Common myeloid progenitor, CD34-positive (primary cell): Measurements from ENCODE around the gene MVB12A.

Source experiments
- CTCF ChIA-PET: fragments of 350-600 bp; sonication (Branson Sonifier 250); formaldehyde crosslinking; loops from one replicate; lab custom pipeline; 2021; ENCODE audit warnings: antibody characterized with exemption; lab: Charles Lee
- POLR2A ChIA-PET: fragments of 350-600 bp; sonication (Branson Sonifier 250); formaldehyde crosslinking; loops from one replicate; lab custom pipeline; 2021; ENCODE audit warnings: antibody characterized with exemption; lab: Charles Lee
- DNase-seq, 3 donors: peaks; one replicate each; pipeline versions ENCODE4 v3.0.0 to v3.0.0-alpha.2; 2013
- H3K27ac ChIP-seq, 2 experiments: 1 replicate in 1 of 2; 2 replicates in 1 of 2; pipeline ENCODE4 v1.7.0; 2013; ENCODE audit warnings: inconsistent platforms in 2 of 2, low read length in 2 of 2, mild to moderate bottlenecking in 2 of 2, low read depth in 1 of 2, moderate library complexity in 1 of 2; ENCODE audit not compliant: severe bottlenecking in 2 of 2, insufficient read depth in 1 of 2, poor library complexity in 1 of 2
- H3K27me3 ChIP-seq, 5 experiments: replicated peaks in 2 of 5; 1 replicate in 3 of 5; 2 replicates in 2 of 5; pipeline versions ENCODE4 v1.6.1 to v1.7.0; 2013; ENCODE audit warnings: low read length in 4 of 5, mild to moderate bottlenecking in 2 of 5, moderate library complexity in 2 of 5, inconsistent platforms in 1 of 5; ENCODE audit not compliant: insufficient read depth in 5 of 5, control insufficient read depth in 4 of 5
- H3K36me3 ChIP-seq, 4 experiments: 1 replicate in 2 of 4; 2 replicates in 2 of 4; pipeline versions ENCODE4 v1.6.1 to v1.7.0; 2013; ENCODE audit warnings: low read length in 3 of 4, control low read depth in 1 of 4, mild to moderate bottlenecking in 1 of 4; ENCODE audit not compliant: control insufficient read depth in 4 of 4, insufficient read depth in 4 of 4
- H3K4me1 ChIP-seq, 4 experiments: 1 replicate in 3 of 4; 2 replicates in 1 of 4; pipeline versions ENCODE4 v1.6.1 to v1.7.1; 2013; ENCODE audit warnings: low read length in 3 of 4, mild to moderate bottlenecking in 3 of 4, control low read depth in 1 of 4, inconsistent platforms in 1 of 4, moderate library complexity in 1 of 4; ENCODE audit not compliant: control insufficient read depth in 4 of 4, insufficient read depth in 4 of 4; ENCODE audit errors: control extremely low read depth in 1 of 4
- H3K4me3 ChIP-seq, 7 experiments: 1 replicate in 4 of 7; 2 replicates in 3 of 7; pipeline versions ENCODE4 v1.5.1 to v1.7.0; 2013; ENCODE audit warnings: mild to moderate bottlenecking in 7 of 7, low read length in 6 of 7, moderate library complexity in 6 of 7, inconsistent platforms in 2 of 7, low read depth in 2 of 7, control low read depth in 1 of 7; ENCODE audit not compliant: insufficient read depth in 4 of 7, control insufficient read depth in 1 of 7; ENCODE audit errors: extremely low read depth in 1 of 7
- H3K9me3 ChIP-seq, 5 experiments: 1 replicate in 4 of 5; 2 replicates in 1 of 5; pipeline versions ENCODE4 v1.6.1 to v1.7.1; 2013; ENCODE audit warnings: low read length in 4 of 5, mild to moderate bottlenecking in 2 of 5, inconsistent platforms in 1 of 5, low read depth in 1 of 5, moderate library complexity in 1 of 5; ENCODE audit not compliant: control insufficient read depth in 4 of 5, insufficient read depth in 2 of 5; ENCODE audit errors: control extremely low read depth in 1 of 5
- WGBS: methylation state at CpG from one replicate; pipeline ENCODE4 v1.1.5; 2013; ENCODE audit not compliant: insufficient coverage; 5-methylcytosine and 5-hydroxymethylcytosine counted together

MVB12A gene

GRCh38 chr19:17469481-17470067, 49.7 kb downstream of the MVB12A start:
- Histone ChIP-seq H3K4me3 (peak overlapping the region; percentile 67 to 86 (median 77)), H3K4me1 (peaks cover 0 to 50% (median 33%) of the 10 kb centered on the region in 4 experiments), H3K27ac (peak overlapping the region in 1 of 2 experiments; percentile 68), H3K27me3 (no peaks in the 10 kb centered on the region), H3K9me3 (no peaks in the 10 kb centered on the region), H3K36me3 (no peaks in the 10 kb centered on the region)
- WGBS = 0% methylated on average over 10 of the region's 31 CpGs
- peak; percentile 94 to 97 (median 97) for DNase-seq
- ChIA-PET POLR2A (interaction anchor here (0.6 kb wide), 1 partner anchor 73 kb away, joined by 3 read pairs; no protein-coding TSS in a partner anchor), CTCF (interaction anchor here (1.0 to 5.5 kb wide), 3 partner anchors 15 to 27 kb away, joined by 3 to 27 read pairs (median 5); no protein-coding TSS in a partner anchor)

GRCh38 chr19:17470068-17470841, 50.4 kb downstream of the MVB12A start, which contains the start of gene SLC27A1:
TSS of gene SLC27A1 (plus strand) at chr19:17470524. CDS start at chr19:17470541, 17 bp downstream.
- Histone ChIP-seq H3K27me3 (no peaks in the 10 kb centered on the region), H3K27ac (peak within 1 kb of the TSS in 1 of 2 experiments; percentile 68), H3K4me1 (peaks cover 0 to 51% (median 33%) of the 10 kb centered on the region in 4 experiments), H3K36me3 (no peaks in the 10 kb centered on the region), H3K9me3 (no peaks in the 10 kb centered on the region), H3K4me3 (peak within 1 kb of the TSS; percentile 67 to 86 (median 77))
- ChIA-PET POLR2A (interaction anchor here (0.6 kb wide), 1 partner anchor 74 kb away, joined by 3 read pairs; no protein-coding TSS in a partner anchor), CTCF (interaction anchor here (1.4 to 5.5 kb wide), 3 partner anchors 10 to 41 kb away, joined by 4 to 27 read pairs (median 5); partner anchors contain the start of gene PGLS)
- DNase-seq = peak; percentile 98 to 99 (median 99)
- 0% methylated on average over 34 of the region's 67 CpGs for WGBS

- Histone ChIP-seq H3K36me3 (no peaks in the 10 kb centered on the region), H3K4me3 (peak overlapping the region in 5 of 7 experiments; percentile 65 to 86 (median 77)), H3K9me3 (no peaks in the 10 kb centered on the region), H3K27me3 (no peaks in the 10 kb centered on the region), H3K4me1 (peaks cover 0 to 60% (median 38%) of the 10 kb centered on the region in 4 experiments), H3K27ac (no peak overlapping the region)
- WGBS = 89% methylated on average over 9 of the region's 12 CpGs
- ChIA-PET CTCF (interaction anchor here (0.7 to 5.5 kb wide), 6 partner anchors 9 to 68 kb away, joined by 3 to 27 read pairs (median 4); partner anchors contain the start of gene PGLS), POLR2A (interaction anchor here (0.6 kb wide), 1 partner anchor 9 kb away, joined by 3 read pairs; no protein-coding TSS in a partner anchor)
- DNase-seq = no peak
These were observed 51.7 kb downstream of the MVB12A start for GRCh38 chr19:17471410-17472125.

DNA sequence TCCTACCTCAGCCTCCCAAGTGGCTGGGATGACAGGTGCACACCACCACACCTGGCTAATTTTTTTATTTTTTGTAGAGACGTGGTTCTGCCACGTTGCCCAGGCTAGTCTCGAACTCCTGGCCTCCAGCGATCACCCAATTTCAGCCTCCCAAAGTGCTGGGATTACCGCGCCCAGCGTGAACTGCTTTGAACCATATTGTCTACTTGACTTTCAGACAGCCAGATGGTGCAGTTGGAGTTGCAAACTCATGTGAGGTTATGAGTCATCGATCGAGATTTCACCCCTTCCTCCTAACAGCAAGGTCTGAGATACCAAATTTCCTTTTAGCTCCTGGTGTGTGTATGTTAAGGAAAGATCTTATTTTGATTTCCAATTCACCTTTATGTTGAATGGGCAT, 53.2 kb downstream of the MVB12A start:
- Histone ChIP-seq H3K4me3 (no peak overlapping the region), H3K9me3 (no peaks in the 10 kb centered on the region), H3K4me1 (peaks cover 0 to 51% (median 37%) of the 10 kb centered on the region in 4 experiments), H3K27ac (no peak overlapping the region), H3K36me3 (no peaks in the 10 kb centered on the region), H3K27me3 (no peaks in the 10 kb centered on the region)
- peak; percentile 78 to 94 (median 93) for DNase-seq
- ChIA-PET POLR2A (no interaction called here), CTCF (interaction anchor here (1.6 to 5.5 kb wide), 4 partner anchors 10 to 42 kb away, joined by 5 to 27 read pairs (median 6); no protein-coding TSS in a partner anchor)
- 95% methylated on average over 7 of the region's 9 CpGs for WGBS
